Measurements from ENCODE around the gene PLCXD1.
"Not testable (repeated sequence)": the region's sequence is repeated elsewhere in the genome, so short reads cannot be mapped to it uniquely, and the experiment has no call there.

DNA sequence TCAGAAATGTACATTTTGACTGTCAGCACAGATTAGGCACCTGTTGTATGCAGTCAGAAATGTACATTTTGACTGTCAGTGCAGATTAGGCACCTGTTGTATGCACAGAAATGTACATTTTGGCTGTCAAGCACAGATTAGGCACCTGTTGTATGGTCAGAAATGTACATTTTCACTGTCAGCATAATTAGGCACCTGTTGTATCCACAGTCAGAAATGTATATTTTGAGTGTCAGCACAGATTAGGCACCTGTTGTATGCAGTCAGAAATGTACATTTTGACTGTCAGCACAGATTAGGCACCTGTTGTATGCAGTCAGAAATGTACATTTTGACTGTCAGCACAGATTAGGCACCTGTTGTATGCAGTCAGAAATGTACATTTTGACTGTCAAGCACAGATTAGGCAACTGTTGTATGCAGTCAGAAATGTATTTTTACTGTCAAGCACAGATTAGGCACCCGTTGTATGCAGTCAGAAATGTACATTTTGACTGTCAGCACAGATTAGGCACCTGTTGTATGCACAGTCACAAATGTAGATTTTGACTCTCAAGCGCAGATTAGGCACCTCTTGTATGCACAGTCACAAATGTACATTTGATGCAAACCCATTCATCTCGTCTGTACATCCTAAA lies 25.6 kb downstream of the PLCXD1 start:
- TF ChIP-seq, protein P1, sequence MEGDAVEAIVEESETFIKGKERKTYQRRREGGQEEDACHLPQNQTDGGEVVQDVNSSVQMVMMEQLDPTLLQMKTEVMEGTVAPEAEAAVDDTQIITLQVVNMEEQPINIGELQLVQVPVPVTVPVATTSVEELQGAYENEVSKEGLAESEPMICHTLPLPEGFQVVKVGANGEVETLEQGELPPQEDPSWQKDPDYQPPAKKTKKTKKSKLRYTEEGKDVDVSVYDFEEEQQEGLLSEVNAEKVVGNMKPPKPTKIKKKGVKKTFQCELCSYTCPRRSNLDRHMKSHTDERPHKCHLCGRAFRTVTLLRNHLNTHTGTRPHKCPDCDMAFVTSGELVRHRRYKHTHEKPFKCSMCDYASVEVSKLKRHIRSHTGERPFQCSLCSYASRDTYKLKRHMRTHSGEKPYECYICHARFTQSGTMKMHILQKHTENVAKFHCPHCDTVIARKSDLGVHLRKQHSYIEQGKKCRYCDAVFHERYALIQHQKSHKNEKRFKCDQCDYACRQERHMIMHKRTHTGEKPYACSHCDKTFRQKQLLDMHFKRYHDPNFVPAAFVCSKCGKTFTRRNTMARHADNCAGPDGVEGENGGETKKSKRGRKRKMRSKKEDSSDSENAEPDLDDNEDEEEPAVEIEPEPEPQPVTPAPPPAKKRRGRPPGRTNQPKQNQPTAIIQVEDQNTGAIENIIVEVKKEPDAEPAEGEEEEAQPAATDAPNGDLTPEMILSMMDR (IDR thresholded peaks at IDR 0.05): not testable (repeated sequence)
- TF ChIP-seq POLR2A (IDR thresholded peaks at IDR 0.05): not testable (repeated sequence)

Measured in thyroid gland (tissue), 4 donors.